T-helper 1 cell treated with Interleukin-12 subunit alpha and Interleukin-12 subunit beta and Interleukin-4 antibody, amounts not matched to agents 30 μg/mL and 1 μg/mL, for 36 hours (primary cell): Measurements from ENCODE around the gene SLC39A3.
"Not testable (repeated sequence)": the region's sequence is repeated elsewhere in the genome, so short reads cannot be mapped to it uniquely, and the experiment has no call there.

Experiments used
- H3K27ac Mint-ChIP-seq: one replicate; pipeline ENCODE4 v1.8.0; 2021; ENCODE audit warnings: mild to moderate bottlenecking, mixed read lengths
- H3K27me3 Mint-ChIP-seq: one replicate; pipeline ENCODE4 v1.8.0; 2021; ENCODE audit warnings: low read depth, mixed read lengths
- H3K36me3 Mint-ChIP-seq: one replicate; pipeline ENCODE4 v1.8.0; 2021; ENCODE audit warnings: low read depth, mixed read lengths
- H3K4me1 Mint-ChIP-seq: one replicate; pipeline ENCODE4 v1.8.0; 2021; ENCODE audit warnings: low read depth, mixed read lengths
- H3K4me3 Mint-ChIP-seq: one replicate; pipeline ENCODE4 v1.8.0; 2021; ENCODE audit warnings: mild to moderate bottlenecking, moderate library complexity, mixed read lengths
- H3K9me3 Mint-ChIP-seq: one replicate; pipeline ENCODE4 v1.8.0; 2021; ENCODE audit warnings: mixed read lengths

SLC39A3 gene

GRCh38 chr19:2716722-2717637 is 22.8 kb downstream of the SLC39A3 start:
- H3K4me1 Mint-ChIP-seq = no peaks in the 10 kb centered on the region
- H3K9me3 Mint-ChIP-seq = peaks cover 11% of the 10 kb centered on the region
- H3K27me3 Mint-ChIP-seq = peaks cover 14% of the 10 kb centered on the region
- H3K36me3 Mint-ChIP-seq = no peaks in the 10 kb centered on the region
- H3K27ac Mint-ChIP-seq = no peak overlapping the region
- no peak overlapping the region for H3K4me3 Mint-ChIP-seq

GRCh38 chr19:2716275-2716650 is 23.6 kb downstream of the SLC39A3 start:
- Mint-ChIP-seq H3K36me3 (no peaks in the 10 kb centered on the region), H3K4me1 (no peaks in the 10 kb centered on the region), H3K4me3 (no peak overlapping the region), H3K27ac (no peak overlapping the region), H3K27me3 (peaks cover 11% of the 10 kb centered on the region), H3K9me3 (peaks cover 11% of the 10 kb centered on the region)

DNA sequence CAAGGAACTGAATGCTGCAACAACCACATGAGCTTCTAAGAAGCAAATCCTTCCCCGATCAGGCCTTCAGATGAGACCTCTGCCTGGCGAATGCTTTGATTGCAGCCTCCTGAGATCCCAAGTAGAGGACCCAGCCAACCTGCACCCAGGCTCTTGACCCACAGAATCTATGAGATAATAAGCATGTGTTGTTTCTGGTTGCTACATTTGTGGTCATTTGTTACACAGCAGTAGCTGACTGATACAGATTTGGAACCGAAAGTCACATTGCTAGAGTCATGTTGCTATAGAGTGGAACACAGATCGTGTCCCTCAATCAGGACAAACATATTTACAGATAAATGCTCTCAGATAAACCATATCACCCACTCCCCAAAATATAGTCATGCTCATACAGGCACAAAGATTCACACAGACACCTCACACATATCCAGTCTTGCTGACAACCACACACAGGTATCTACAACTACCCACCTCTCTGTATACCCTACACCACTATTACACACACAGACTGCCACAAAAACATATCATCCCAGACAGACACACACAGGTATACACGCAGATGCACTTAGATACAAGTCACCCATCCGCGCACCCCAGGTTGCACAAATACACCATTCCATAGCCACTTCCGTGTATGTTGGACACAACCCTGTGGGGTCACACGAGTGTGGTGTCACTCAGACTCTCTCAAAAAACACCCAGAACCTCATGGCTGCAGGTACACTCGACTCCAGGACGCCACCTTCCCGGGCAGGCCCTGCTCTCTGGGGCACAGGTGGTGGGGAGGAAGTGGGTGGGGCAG is 24.1 kb downstream of the SLC39A3 start:
- Mint-ChIP-seq H3K27ac (no peak overlapping the region), H3K36me3 (no peaks in the 10 kb centered on the region), H3K27me3 (peaks cover 11% of the 10 kb centered on the region), H3K4me1 (no peaks in the 10 kb centered on the region), H3K4me3 (no peak overlapping the region), H3K9me3 (peaks cover 11% of the 10 kb centered on the region)

- Mint-ChIP-seq H3K36me3 (no peaks in the 10 kb centered on the region), H3K27ac (no peak overlapping the region)
These were observed 25.1 kb downstream of the SLC39A3 start for GRCh38 chr19:2714531-2715269.

DNA sequence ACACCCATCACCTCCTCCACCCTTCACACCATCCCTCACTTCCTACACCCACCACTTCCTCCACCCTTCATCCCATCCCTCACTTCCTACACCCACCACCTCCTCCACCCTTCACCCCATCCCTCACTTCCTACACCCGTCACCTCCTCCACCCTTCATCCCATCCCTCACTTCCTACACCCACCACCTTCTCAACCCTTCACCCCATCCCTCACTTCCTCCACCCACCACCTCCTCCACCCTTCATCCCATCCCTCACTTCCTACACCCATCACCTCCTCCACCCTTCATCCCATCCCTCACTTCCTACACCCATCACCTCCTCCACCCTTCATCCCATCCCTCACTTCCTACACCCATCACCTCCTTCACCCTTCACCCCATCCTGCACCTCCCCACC is 25.7 kb downstream of the SLC39A3 start:
- H3K27ac Mint-ChIP-seq, H3K27me3 Mint-ChIP-seq, H3K4me3 Mint-ChIP-seq, H3K4me1 Mint-ChIP-seq, H3K36me3 Mint-ChIP-seq: not testable (repeated sequence)
- H3K9me3 Mint-ChIP-seq = peaks cover 11% of the 10 kb centered on the region

More at GRCh38 chr19:2714531-2715269, 25.1 kb downstream of the SLC39A3 start:
- Mint-ChIP-seq H3K4me3 (no peak overlapping the region), H3K27me3 (peaks cover 6% of the 10 kb centered on the region), H3K9me3 (peaks cover 11% of the 10 kb centered on the region), H3K4me1 (no peaks in the 10 kb centered on the region)

- H3K27me3 Mint-ChIP-seq, H3K4me1 Mint-ChIP-seq, H3K4me3 Mint-ChIP-seq, H3K36me3 Mint-ChIP-seq, H3K27ac Mint-ChIP-seq: not testable (repeated sequence)
- peaks cover 11% of the 10 kb centered on the region for H3K9me3 Mint-ChIP-seq
These were observed 26.6 kb downstream of the SLC39A3 start for GRCh38 chr19:2713170-2713569.

DNA sequence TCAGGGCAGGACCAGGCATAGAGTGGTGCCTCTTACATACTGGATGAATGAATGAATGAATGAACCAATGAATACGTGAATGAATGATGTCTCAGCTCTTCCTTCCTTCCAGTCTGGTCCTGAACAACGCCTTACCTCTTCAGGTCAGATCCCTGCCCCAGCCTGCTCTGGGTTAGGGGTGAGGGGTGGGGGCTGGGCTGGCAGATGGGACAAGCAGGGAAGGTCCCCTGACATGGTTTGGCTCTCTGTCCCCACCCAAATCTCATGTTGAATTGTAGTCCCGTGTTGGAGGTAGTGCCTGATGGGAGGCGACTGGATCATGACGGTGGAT is 28.0 kb downstream of the SLC39A3 start:
- Mint-ChIP-seq H3K27me3 (peaks cover 3% of the 10 kb centered on the region), H3K36me3 (no peaks in the 10 kb centered on the region), H3K9me3 (peaks cover 11% of the 10 kb centered on the region), H3K27ac (no peak overlapping the region), H3K4me3 (no peak overlapping the region), H3K4me1 (no peaks in the 10 kb centered on the region)

DNA sequence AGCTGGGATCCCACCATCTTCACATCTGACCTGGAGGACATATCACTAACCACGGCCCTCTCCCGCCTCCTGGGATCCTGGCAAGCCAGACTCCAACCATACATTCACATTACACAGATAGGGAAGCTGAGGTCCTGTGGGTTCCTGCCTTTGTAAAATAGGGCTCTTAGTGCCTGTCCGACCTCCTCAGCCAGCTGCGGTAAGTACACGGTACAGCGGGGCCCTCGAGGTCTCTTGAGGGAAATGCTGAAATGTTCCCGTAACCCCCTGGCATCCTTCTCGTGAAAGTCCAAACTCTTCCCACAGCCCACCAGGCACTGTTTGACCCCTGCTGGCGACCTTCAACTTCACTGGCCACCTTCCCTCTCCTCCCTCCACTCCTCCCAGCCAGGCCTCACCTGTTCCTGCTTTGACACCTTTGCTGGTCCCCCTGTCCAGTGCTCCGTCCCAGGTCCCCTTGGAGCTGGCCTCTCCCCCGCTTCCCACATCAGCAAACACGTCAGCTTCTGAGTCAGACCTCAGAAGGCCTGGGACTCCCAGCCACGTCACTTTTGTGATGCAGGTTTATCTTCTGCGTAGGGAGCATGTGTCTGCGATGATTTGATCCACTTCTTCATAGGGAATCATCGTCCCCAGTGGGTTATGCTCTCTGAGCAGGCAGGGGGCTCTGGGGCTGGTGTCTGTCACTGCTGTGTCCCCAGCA is 28.5 kb downstream of the SLC39A3 start:
- H3K27ac Mint-ChIP-seq = no peak overlapping the region
- H3K9me3 Mint-ChIP-seq = peaks cover 11% of the 10 kb centered on the region
- H3K36me3 Mint-ChIP-seq = no peaks in the 10 kb centered on the region
- H3K4me3 Mint-ChIP-seq = no peak overlapping the region
- no peaks in the 10 kb centered on the region for H3K4me1 Mint-ChIP-seq
- H3K27me3 Mint-ChIP-seq = peaks cover 3% of the 10 kb centered on the region

- Mint-ChIP-seq H3K4me3 (no peak overlapping the region), H3K27ac (no peak overlapping the region), H3K4me1 (peaks cover 2% of the 10 kb centered on the region), H3K9me3 (no peaks in the 10 kb centered on the region), H3K36me3 (no peaks in the 10 kb centered on the region), H3K27me3 (peaks cover 8% of the 10 kb centered on the region)
These were observed 33.6 kb downstream of the SLC39A3 start for GRCh38 chr19:2706251-2706650.

GRCh38 chr19:2703691-2704216 is 36.1 kb downstream of the SLC39A3 start:
- Mint-ChIP-seq H3K36me3 (no peaks in the 10 kb centered on the region), H3K4me1 (peaks cover 2% of the 10 kb centered on the region), H3K27ac (no peak overlapping the region), H3K9me3 (no peaks in the 10 kb centered on the region), H3K27me3 (peaks cover 13% of the 10 kb centered on the region), H3K4me3 (no peak overlapping the region)

DNA sequence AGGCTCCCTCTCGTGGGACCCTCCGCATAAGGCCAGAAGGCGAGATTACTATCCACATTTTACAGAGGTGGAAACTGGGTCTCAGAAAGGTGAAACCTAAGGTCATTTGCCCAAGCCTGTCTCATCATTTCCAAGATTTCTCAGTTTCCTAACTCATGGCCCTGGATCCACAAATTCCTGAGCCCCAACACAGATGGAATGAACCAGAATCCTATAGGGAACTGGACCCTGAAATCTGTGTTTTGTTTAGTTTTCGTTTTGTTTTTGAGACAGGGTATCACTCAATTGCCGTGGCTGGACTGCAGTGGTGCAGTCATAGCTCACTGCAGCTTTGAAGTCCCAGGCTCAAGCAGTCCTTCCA is 36.8 kb downstream of the SLC39A3 start:
- no peaks in the 10 kb centered on the region for H3K36me3 Mint-ChIP-seq
- peak overlapping the region; percentile 50 for H3K4me3 Mint-ChIP-seq
- H3K4me1 Mint-ChIP-seq = peaks cover 2% of the 10 kb centered on the region
- H3K27ac Mint-ChIP-seq = no peak overlapping the region
- H3K9me3 Mint-ChIP-seq = no peaks in the 10 kb centered on the region
- H3K27me3 Mint-ChIP-seq = peaks cover 13% of the 10 kb centered on the region

DNA sequence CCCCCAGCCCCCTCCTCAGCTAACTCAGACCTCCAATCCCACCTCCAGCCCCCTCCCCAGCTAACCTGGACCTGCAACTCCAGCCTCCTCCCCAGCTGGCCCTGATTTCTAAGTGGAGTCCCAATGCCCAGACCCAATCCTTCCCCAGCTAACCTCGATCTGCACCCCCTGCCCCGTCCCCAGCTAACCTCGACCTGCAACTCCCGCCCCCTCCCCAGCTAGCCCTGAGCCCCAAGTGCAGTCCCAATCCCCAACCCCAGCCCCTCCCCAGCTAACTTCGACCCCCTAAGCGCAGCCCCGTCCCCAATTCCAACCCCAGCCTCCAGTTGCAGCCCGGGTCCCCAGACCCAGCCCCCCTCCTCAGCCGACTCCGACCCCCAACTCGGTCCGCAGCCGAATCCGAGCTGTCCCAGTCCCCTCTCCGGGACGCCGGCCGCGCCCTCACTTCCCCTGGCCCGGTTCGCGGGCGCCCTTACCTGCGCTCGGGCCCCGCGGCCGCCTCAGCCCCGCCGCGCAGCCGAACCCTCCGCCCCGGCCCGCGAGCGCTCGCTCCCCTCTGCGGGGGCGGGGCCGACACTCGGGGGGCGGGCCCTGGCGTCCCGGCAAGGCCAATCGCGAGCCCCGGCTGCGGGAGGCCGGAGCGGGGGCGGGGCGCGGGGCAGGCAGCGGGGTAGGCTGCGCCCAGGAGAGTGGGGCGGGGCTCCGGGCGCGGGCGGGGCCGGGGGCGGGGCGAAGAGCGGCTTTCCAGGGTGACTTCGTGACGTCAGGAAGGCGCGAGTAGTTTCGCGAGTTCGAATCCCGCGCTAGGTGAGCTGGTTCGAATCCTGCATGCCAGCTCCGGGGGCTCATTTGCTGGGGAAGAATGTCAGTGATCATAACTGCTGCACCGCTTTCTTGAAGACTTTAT is 37.4 kb downstream of the SLC39A3 start, which contains the start of gene GNG7:
GNG7 (minus strand) TSS at position 525 of the 907 bp plus-strand sequence. CDS start 182,006 bp downstream, outside the sequence.
- peaks cover 13% of the 10 kb centered on the region for H3K27me3 Mint-ChIP-seq
- H3K36me3 Mint-ChIP-seq = no peaks in the 10 kb centered on the region
- H3K27ac Mint-ChIP-seq = no peak within 1 kb of the TSS
- no peaks in the 10 kb centered on the region for H3K9me3 Mint-ChIP-seq
- H3K4me1 Mint-ChIP-seq = peaks cover 2% of the 10 kb centered on the region
- H3K4me3 Mint-ChIP-seq = peak within 1 kb of the TSS; percentile 50
